H1 (cell line): ENCODE data around the gene ARTN. TPM values are rescaled to one million over a fixed set of nuclear protein-coding genes. Genes with fewer than 3 reads are reported as not detected.

Experiments
- BRCA1 ChIP-seq: IDR thresholded peaks from 2 replicates; pipeline ENCODE4 v1.6.1; 2012; ENCODE audit warnings: low read depth, low read length, improper control_type of control experiment
- CBX5 ChIP-seq: fragments of 300-800, 300-1000 bp; sonication (generic); IDR thresholded peaks from 2 replicates; pipeline ENCODE4 v1.7.1; 2016; ENCODE audit warnings: antibody characterized with exemption, low read length, low read depth
- CBX8 ChIP-seq: fragments of 300-800, 300-1000 bp; sonication (generic); IDR thresholded peaks from 2 replicates; pipeline ENCODE4 v1.7.1; 2016; ENCODE audit warnings: low read depth, low read length, borderline replicate concordance
- KDM5A ChIP-seq: fragments of 200-600 bp; IDR thresholded peaks from 2 replicates; pipeline ENCODE4 v1.7.1; 2012; ENCODE audit warnings: mild to moderate bottlenecking, low read length, inconsistent platforms, mixed read lengths
- SP2 ChIP-seq: IDR thresholded peaks from 2 replicates; pipeline ENCODE4 v1.6.1; 2012; ENCODE audit warnings: mild to moderate bottlenecking, low read length, inconsistent platforms
- SP4 ChIP-seq: IDR thresholded peaks from 2 replicates; pipeline ENCODE4 v1.6.1; 2012; ENCODE audit warnings: low read length, inconsistent platforms
- TEAD4 ChIP-seq: IDR thresholded peaks from 2 replicates; pipeline ENCODE4 v1.6.1; 2012; ENCODE audit warnings: low read depth, low read length, inconsistent platforms, mixed read lengths
- ZNF274 ChIP-seq: IDR thresholded peaks from 2 replicates; pipeline ENCODE4 v1.7.0; 2012; ENCODE audit warnings: low read length, borderline replicate concordance; ENCODE audit errors: extremely low read depth
- polyA plus RNA-seq, 7 experiments: library from polyadenylated mRNA; depleted of rRNA in 3 of 7; stranded (reverse) in 5 of 7; unstranded in 2 of 7; fragments of >200 nt in 5 of 7; fragments of 200-250 nt in 2 of 7; gene quantifications; 1 replicate in 5 of 7; 2 replicates in 1 of 7; 4 replicates in 1 of 7; pipeline versions ENCODE4 v1.2.1 to v1.2.3, GENCODE V29; 2011 to 2013; ENCODE audit warnings: missing spikeins in 2 of 7, mixed read lengths in 2 of 7
- total RNA-seq: library from RNA; stranded (reverse); fragmentation: NEBNext Ultra II Directional; extraction: Animal tissue kit (Norgen Biotek cat#: 25700); gene quantifications from 2 replicates; pipeline ENCODE4 v1.2.1, GENCODE V29; 2021

ARTN gene
- total and polyA plus RNA-seq, 2 of the 8 experiments (the other 6 are each of a cell fraction or from before 2014, with no cell fraction given): 13.5 to 22.7 TPM

DNA sequence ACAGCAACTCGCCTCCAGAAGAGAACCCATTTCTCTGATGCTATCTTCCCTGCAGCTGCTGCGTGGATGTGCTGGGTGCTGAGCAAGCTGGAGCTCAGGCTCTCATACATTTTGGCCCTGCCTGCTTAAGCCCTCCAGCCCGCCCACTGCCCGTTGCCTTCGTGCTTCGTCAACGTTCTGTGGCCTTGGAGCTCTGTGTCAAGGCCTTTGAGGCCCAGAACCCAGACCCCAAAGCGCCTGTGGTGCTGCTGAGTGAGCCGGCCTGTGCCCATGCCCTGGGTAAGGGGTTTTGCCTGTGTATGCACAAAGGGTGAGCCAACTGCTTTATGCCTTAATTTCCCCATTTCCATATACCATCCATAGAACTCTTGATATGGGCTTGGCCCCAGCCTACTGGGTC, 37.3 kb downstream of the ARTN start (continued):
- TF ChIP-seq ZNF274 (no peak), KDM5A (no peak), CBX5 (no peak), SP4 (no peak), TEAD4 (no peak), CBX8 (no peak), BRCA1 (no peak), SP2 (no peak)
